Lower lobe of right lung (tissue), 2 donors: Measurements from ENCODE around the gene ZNF77. TPM values are rescaled to one million over a fixed set of nuclear protein-coding genes. Genes with fewer than 3 reads are reported as not detected.
"Not testable (repeated sequence)": the region's sequence is repeated elsewhere in the genome, so short reads cannot be mapped to it uniquely, and the experiment has no call there.

Source experiments
- ATAC-seq, 2 donors: fragments of 200-7000 bp; cut with Tn5 transposase; one replicate each; pipeline ENCODE4 v1.9.1; 2020 to 2022; ENCODE audit warnings: mild to moderate bottlenecking in 2 of 2, moderate library complexity in 2 of 2
- DNase-seq: peaks from one replicate; pipeline ENCODE4 v3.0.0-alpha.2; 2020
- H3K27ac ChIP-seq: fragments of 200-600 bp; one replicate; pipeline ENCODE4 v1.8.0; 2022
- H3K27me3 ChIP-seq: fragments of 200-600 bp; one replicate; pipeline ENCODE4 v1.8.0; 2022; ENCODE audit warnings: low read depth
- H3K36me3 ChIP-seq: fragments of 200-600 bp; one replicate; pipeline ENCODE4 v1.8.0; 2022; ENCODE audit warnings: mild to moderate bottlenecking
- H3K4me1 ChIP-seq: fragments of 200-600 bp; one replicate; pipeline ENCODE4 v1.8.0; 2022
- H3K4me3 ChIP-seq: fragments of 200-600 bp; one replicate; pipeline ENCODE4 v1.8.0; 2022; ENCODE audit warnings: mild to moderate bottlenecking
- H3K9me3 ChIP-seq: fragments of 200-600 bp; one replicate; pipeline ENCODE4 v1.8.0; 2022
- intact Hi-C: fragments of 100-400 bp; cut with DNase I; formaldehyde crosslinking; loops from one replicate; pipeline ENCODE4 v1.11.0; 2022
- total RNA-seq: library from RNA; stranded (reverse); fragmentation: NEBNext Ultra II Directional; extraction: Animal tissue kit (Norgen Biotek cat#: 25700); gene quantifications from one replicate; pipeline ENCODE4 v1.2.1, GENCODE V29; 2021
- TF ChIP-seq, protein P1 (sequence below): fragments of 200-600 bp; IDR thresholded peaks from one replicate; pipeline ENCODE4 v1.8.0; 2022; ENCODE audit warnings: antibody characterized with exemption, mild to moderate bottlenecking
- donor health status: DM: no; HTN: yes; CAD: no; lungs with severe emphysema.

Gene ZNF77
- total RNA-seq, 1 donor from 2014 or later: 5.3 TPM

DNA sequence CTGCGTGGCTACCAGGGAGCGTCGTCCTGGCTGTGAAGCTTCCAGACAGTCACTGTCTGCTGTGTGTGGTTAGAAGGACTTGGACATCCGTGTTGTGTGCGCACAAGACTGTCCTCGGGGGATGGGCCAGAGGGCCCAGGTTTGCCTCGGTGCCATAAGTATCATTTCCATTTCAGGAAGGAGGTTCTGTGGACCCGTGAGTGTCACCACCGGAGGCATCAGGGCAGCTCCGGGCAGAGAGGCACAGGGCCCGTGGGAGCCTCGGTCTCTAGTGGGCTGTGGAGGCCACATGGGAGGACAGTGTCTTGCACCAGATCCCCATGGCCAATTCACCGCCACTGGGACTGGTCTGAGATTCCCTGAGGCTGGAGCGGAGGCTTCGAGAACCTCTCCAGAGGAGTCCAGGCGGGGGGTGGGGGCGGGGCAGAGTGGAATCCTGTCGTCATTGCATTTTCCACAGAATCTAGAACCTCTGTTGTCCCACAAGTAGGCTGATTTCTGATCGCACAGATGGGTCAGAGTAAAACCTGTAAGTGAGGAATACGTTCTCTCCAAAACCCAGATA, 38.1 kb downstream of the ZNF77 start:
- no peak for ATAC-seq
- intact Hi-C loops: no loop called here
- Histone ChIP-seq H3K27ac (no peak overlapping the region), H3K4me1 (peaks cover under 1% of the 10 kb centered on the region), H3K27me3 (no peaks in the 10 kb centered on the region), H3K36me3 (no peaks in the 10 kb centered on the region), H3K9me3 (no peaks in the 10 kb centered on the region), H3K4me3 (no peak overlapping the region)
- no peak for DNase-seq
- TF ChIP-seq, protein P1, sequence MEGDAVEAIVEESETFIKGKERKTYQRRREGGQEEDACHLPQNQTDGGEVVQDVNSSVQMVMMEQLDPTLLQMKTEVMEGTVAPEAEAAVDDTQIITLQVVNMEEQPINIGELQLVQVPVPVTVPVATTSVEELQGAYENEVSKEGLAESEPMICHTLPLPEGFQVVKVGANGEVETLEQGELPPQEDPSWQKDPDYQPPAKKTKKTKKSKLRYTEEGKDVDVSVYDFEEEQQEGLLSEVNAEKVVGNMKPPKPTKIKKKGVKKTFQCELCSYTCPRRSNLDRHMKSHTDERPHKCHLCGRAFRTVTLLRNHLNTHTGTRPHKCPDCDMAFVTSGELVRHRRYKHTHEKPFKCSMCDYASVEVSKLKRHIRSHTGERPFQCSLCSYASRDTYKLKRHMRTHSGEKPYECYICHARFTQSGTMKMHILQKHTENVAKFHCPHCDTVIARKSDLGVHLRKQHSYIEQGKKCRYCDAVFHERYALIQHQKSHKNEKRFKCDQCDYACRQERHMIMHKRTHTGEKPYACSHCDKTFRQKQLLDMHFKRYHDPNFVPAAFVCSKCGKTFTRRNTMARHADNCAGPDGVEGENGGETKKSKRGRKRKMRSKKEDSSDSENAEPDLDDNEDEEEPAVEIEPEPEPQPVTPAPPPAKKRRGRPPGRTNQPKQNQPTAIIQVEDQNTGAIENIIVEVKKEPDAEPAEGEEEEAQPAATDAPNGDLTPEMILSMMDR: no peak

DNA sequence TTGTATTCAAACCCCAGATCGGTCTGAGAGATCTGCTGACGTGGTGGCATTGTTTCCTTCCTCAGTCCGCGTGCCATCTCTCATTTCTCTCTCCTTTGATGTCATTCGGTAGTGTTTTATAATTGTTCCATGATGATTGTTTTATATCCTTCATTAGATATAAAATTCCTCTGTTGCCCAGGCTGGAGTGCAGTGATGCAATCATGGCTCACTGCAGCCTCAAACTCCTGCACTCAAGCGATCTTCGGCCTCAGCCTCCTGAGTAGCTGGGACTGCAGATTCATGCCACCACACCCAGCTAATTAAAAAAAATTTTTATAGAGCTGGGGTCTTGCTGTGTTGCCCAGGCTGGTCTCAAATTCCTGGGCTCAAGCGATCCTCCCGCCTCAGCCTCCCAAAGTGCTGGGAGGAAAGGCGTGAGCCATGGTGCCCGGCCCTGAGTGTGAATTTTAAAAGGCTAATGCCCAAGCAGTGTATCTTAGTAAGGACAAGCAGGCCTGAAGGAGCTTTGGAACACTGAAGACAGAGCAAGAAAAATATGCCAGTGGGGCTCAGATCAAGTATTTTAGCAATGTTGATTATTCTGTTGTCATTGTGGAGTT, 38.8 kb downstream of the ZNF77 start:
- no peak overlapping the region for H3K4me3 ChIP-seq
- no peaks in the 10 kb centered on the region for H3K9me3 ChIP-seq
- H3K27me3 ChIP-seq: no peaks in the 10 kb centered on the region
- intact Hi-C loops: no loop called here
- TF ChIP-seq, protein P1: no peak
- H3K36me3 ChIP-seq: no peaks in the 10 kb centered on the region
- ATAC-seq (no peak), DNase-seq (no peak)
- no peak overlapping the region for H3K27ac ChIP-seq
- H3K4me1 ChIP-seq: peaks cover 6% of the 10 kb centered on the region

DNA sequence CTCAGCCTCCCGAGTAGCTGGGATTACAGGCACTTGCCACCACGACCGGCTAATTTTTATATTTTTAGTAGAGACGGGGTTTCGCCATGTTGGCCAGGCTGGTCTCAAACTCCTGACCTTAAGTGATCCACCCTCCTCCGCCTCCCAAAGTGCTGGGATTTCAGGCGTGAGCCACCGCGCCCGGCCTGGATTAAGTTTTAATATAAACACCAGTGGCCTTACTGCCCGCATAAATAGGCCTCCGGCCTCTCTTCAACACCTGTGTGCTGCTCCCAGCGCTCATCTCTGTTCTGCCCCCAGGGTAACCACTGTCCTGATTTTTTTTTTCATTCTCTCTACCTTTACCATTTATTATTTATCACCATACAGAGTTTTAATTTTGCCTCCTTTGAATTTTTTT, 41.4 kb downstream of the ZNF77 start:
- DNase-seq, H3K27ac ChIP-seq, H3K27me3 ChIP-seq, H3K36me3 ChIP-seq, ATAC-seq, H3K9me3 ChIP-seq, H3K4me3 ChIP-seq, intact Hi-C loops, H3K4me1 ChIP-seq: not testable (repeated sequence)

DNA sequence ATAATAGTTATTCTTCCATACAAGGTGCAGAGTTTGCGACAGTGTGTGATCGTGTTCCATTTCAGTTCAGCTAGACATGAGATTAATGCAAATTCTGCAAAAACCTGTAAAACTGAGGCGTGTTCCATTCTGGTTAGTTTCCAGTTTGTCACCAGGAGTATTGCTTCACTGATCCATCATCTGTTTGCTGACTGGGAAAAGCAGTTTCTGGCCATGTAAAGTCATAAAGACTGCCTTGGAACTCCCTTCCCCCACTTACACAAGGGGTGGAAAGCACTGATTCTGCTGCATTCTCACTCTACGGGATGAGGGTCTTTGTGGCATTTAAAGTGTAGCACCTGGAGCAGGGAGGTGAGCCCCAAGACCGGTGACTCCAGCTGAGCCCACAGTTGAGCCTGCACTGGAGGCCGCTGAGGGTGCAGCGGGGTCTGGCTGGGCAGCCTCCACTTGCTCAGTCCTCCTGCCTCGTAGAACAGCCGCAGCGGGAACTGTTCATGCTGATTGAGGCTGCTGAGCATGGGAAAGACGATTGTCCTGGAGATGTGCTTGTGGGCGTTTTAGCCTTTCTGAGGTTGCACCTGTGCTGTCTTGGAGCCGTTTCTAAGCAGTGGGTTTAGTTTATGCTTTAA, 42.1 kb downstream of the ZNF77 start:
- no peak overlapping the region for H3K27ac ChIP-seq
- no peak overlapping the region for H3K4me3 ChIP-seq
- no peaks in the 10 kb centered on the region for H3K36me3 ChIP-seq
- H3K9me3 ChIP-seq: no peaks in the 10 kb centered on the region
- no peaks in the 10 kb centered on the region for H3K27me3 ChIP-seq
- DNase-seq (no peak), ATAC-seq (no peak)
- intact Hi-C loops: no loop called here
- TF ChIP-seq, protein P1: no peak
- H3K4me1 ChIP-seq: peaks cover 6% of the 10 kb centered on the region

DNA sequence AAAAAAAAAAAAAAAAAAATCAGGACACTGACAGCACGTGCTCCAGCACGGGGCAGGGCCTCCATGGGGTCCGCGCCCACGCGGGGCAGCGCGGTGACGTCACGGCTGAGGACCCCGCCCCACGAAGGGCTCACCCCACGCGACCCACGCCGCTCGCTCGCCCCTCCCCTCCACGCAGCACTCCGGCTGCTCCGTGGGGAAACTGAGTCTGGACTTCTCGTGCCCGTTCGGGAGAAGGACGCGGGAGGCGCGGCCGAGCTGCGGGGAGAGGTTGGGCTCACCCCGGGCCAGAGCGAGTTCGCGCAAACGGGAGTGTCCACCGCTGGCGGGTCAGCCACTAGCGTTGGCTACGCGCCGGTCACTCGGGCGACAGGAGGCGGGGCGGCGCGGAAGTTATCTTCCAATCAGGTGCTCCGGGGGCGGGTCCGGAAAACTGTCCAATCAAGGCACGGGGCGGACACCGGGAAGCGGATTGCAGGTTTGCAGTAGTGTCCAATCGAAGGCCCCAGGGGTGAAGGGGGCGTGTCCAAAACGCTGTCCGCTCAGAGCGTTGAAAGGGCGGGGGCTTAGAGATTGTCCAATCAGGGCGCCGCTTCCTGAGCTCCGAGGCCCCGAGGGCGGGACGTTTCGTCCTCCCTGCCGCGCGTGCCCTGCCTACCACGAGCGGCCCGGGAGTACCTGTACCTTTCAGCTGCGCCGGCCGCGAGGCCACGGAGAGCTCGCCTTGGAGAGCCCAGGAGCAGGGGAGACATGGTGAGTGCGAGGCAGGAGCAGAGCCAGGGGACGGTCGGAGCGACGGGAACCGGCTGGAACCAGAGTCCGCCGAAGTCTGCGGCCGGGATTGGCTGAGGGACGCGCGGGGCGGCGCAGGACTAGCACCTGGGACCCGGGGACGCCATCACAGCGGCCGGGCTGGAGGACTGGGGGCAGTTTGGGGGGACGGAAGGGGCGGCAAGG, 44.2 kb downstream of the ZNF77 start, which contains the start of gene ZNF57:
ZNF57 (plus strand) TSS at position 633 of the 957 bp plus-strand sequence; CDS start at position 751, 118 bp downstream.
- Histone ChIP-seq H3K9me3 (peaks cover 7% of the 10 kb centered on the region), H3K4me1 (peaks cover 6% of the 10 kb centered on the region), H3K4me3 (peak within 1 kb of the TSS; percentile 71), H3K27me3 (no peaks in the 10 kb centered on the region), H3K36me3 (no peaks in the 10 kb centered on the region), H3K27ac (peak within 1 kb of the TSS; percentile 88)
- intact Hi-C loops: no loop called here
- DNase-seq: peak; percentile 100
- TF ChIP-seq, protein P1: no peak
- ATAC-seq: peak; percentile 99
